ENCODE data around the gene CCNG2. TPM values are rescaled to one million over a fixed set of nuclear protein-coding genes. Genes with fewer than 3 reads are reported as not detected.

Gene CCNG2
- total RNA-seq, 1 donor from 2014 or later = 39.3 TPM

GRCh38 chr4:77149789-77150188, 7.2 kb upstream of the CCNG2 start:
- intact Hi-C loops (cut with DNase I) = no loop called here
- no peak for ATAC-seq
- Histone ChIP-seq H3K27ac (no peak overlapping the region), H3K36me3 (no peaks in the 10 kb centered on the region), H3K4me3 (no peak overlapping the region), H3K27me3 (ENCODE audit: low read depth) (no peaks in the 10 kb centered on the region), H3K4me1 (no peaks in the 10 kb centered on the region), H3K9me3 (no peaks in the 10 kb centered on the region)
- no peak for TF ChIP-seq CTCF (IDR thresholded peaks at IDR 0.05)
- DNase-seq = no peak

- TF ChIP-seq CTCF (IDR thresholded peaks at IDR 0.05) = no peak
- intact Hi-C loops (cut with DNase I) = no loop called here
- no peaks in the 10 kb centered on the region for H3K27me3 ChIP-seq (ENCODE audit: low read depth)
- H3K27ac ChIP-seq = no peak overlapping the region
- no peaks in the 10 kb centered on the region for H3K9me3 ChIP-seq
- no peaks in the 10 kb centered on the region for H3K36me3 ChIP-seq
- DNase-seq = no peak
- no peak overlapping the region for H3K4me3 ChIP-seq
- ATAC-seq = no peak
- H3K4me1 ChIP-seq = peaks cover 11% of the 10 kb centered on the region
Measured at GRCh38 chr4:77151241-77151640, 5.8 kb upstream of the CCNG2 start.

GRCh38 chr4:77152421-77152820, 4.6 kb upstream of the CCNG2 start:
- DNase-seq (no peak), ATAC-seq (no peak)
- intact Hi-C loops (cut with DNase I) = no loop called here
- no peak overlapping the region for H3K4me3 ChIP-seq
- no peak overlapping the region for H3K27ac ChIP-seq
- H3K9me3 ChIP-seq = no peaks in the 10 kb centered on the region
- TF ChIP-seq CTCF (IDR thresholded peaks at IDR 0.05) = no peak
- peaks cover 12% of the 10 kb centered on the region for H3K4me1 ChIP-seq
- H3K36me3 ChIP-seq = no peaks in the 10 kb centered on the region
- no peaks in the 10 kb centered on the region for H3K27me3 ChIP-seq (ENCODE audit: low read depth)

- intact Hi-C loops (cut with DNase I) = no loop called here
- H3K4me1 ChIP-seq = peaks cover 12% of the 10 kb centered on the region
- H3K9me3 ChIP-seq = no peaks in the 10 kb centered on the region
- H3K36me3 ChIP-seq = no peaks in the 10 kb centered on the region
- no peak overlapping the region for H3K4me3 ChIP-seq
- DNase-seq = no peak
- no peak for ATAC-seq
- no peaks in the 10 kb centered on the region for H3K27me3 ChIP-seq (ENCODE audit: low read depth)
- H3K27ac ChIP-seq = no peak overlapping the region
- no peak for TF ChIP-seq CTCF (IDR thresholded peaks at IDR 0.05)
Measured at GRCh38 chr4:77153006-77153405, 4.0 kb upstream of the CCNG2 start.

DNA sequence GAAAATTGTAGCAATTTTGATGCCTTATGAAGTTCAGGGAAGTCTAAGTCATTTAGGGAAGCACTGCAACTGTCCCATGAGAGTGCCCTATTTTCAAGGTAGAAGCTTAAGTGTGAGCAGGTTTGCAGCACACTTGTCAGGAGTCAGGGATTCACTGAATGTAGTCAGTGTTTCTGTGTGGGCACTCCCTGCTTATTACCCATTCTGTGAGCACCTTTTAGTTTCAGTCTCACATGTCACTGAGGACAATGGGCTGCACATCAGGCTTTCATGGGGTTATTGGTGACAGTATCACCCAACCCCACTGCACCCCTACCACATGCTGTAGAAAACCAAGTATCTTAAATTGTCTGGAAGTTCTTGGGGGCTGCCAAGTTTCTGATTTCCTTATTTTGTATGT, 2.9 kb upstream of the CCNG2 start:
- Histone ChIP-seq H3K36me3 (no peaks in the 10 kb centered on the region), H3K27ac (no peak overlapping the region), H3K9me3 (no peaks in the 10 kb centered on the region), H3K27me3 (ENCODE audit: low read depth) (no peaks in the 10 kb centered on the region), H3K4me1 (peaks cover 21% of the 10 kb centered on the region), H3K4me3 (no peak overlapping the region)
- TF ChIP-seq CTCF (IDR thresholded peaks at IDR 0.05) = no peak
- DNase-seq = no peak
- no peak for ATAC-seq
- intact Hi-C loops (cut with DNase I) = no loop called here
